ENCODE measurements around the gene PPP1R15B.

Gene PPP1R15B

DNA sequence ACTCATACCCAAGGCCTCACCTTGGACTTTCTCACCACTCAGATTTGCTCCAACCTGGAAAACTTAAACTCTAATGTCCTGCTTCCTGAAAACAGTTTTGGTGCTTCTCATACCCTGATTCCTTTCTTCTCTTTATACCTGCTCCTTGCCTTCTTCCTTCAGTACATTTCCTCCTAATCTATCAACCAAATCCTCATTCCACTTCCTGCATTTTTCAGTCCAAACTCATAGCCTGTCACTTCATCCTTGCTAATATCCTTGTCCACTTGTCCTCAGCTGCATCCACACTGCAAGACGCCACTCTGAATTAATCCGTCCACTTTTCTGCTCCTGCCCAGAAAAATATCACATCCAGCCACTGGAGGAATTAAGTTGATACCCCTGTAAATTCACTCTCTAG, 25.9 kb downstream of the PPP1R15B start:
- ChIA-PET POLR2A (interaction anchor here (0.6 kb wide), 1 partner anchor 22 kb away, joined by 3 read pairs; no protein-coding TSS in a partner anchor), CTCF (interaction anchor here (1.6 to 6.8 kb wide), 3 partner anchors 8 to 22 kb away, joined by 4 to 60 read pairs (median 5); no protein-coding TSS in a partner anchor)
- DNase-seq (ENCODE audit: extremely low spot score) = no peak
- TF ChIP-seq, protein P1, sequence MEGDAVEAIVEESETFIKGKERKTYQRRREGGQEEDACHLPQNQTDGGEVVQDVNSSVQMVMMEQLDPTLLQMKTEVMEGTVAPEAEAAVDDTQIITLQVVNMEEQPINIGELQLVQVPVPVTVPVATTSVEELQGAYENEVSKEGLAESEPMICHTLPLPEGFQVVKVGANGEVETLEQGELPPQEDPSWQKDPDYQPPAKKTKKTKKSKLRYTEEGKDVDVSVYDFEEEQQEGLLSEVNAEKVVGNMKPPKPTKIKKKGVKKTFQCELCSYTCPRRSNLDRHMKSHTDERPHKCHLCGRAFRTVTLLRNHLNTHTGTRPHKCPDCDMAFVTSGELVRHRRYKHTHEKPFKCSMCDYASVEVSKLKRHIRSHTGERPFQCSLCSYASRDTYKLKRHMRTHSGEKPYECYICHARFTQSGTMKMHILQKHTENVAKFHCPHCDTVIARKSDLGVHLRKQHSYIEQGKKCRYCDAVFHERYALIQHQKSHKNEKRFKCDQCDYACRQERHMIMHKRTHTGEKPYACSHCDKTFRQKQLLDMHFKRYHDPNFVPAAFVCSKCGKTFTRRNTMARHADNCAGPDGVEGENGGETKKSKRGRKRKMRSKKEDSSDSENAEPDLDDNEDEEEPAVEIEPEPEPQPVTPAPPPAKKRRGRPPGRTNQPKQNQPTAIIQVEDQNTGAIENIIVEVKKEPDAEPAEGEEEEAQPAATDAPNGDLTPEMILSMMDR (IDR thresholded peaks at IDR 0.05; ENCODE audit: control extremely low read depth, extremely low read depth, low read depth, missing control alignments) = no peak

GRCh38 chr1:204384636-204385352, 26.8 kb downstream of the PPP1R15B start:
- ChIA-PET CTCF (interaction anchor here (0.9 to 6.8 kb wide), 2 partner anchors 9 to 13 kb away, joined by 3 to 60 read pairs; no protein-coding TSS in a partner anchor), POLR2A (no interaction called here)
- TF ChIP-seq, protein P1 (IDR thresholded peaks at IDR 0.05; ENCODE audit: control extremely low read depth, extremely low read depth, low read depth, missing control alignments) = no peak
- DNase-seq (ENCODE audit: extremely low spot score) = no peak

DNA sequence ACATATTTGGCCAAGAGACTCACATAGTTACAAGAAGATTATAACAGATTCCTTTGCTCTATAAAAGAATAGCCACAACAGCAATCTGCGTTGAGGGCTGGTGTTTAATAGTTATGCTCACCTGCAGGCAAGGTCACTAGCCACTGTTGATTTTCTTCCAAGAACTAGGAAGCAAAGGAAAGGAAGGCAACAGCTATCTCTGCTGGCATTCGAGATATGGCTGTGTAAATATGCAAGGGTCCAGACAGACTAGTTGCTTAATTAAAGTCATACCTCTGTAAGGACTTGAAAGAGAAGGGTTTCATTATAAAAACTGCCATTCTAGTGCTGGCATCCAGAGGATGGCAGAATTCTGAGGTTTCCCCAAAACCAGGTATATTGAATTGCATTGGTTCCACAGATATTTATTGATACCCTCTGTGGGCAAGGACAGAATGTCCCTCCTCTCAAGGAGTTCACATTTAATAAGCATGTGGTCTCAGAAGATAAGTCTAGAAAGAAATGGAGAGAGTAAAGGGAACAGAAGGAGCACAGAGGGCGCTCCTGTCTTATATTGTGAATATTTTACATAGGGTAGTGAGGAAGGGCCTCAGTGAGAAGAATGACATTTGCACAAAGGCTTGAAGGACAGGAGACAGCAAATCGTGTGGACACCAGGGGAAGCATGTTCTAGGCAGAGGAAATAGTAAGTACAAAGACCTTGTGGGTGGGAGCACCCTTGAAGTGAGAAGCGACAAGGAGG, 28.3 kb downstream of the PPP1R15B start:
- POLR2A ChIA-PET = no interaction called here
- TF ChIP-seq, protein P1 (IDR thresholded peaks at IDR 0.05; ENCODE audit: control extremely low read depth, extremely low read depth, low read depth, missing control alignments) = no peak
- DNase-seq (ENCODE audit: extremely low spot score) = no peak
- CTCF ChIA-PET = interaction anchor here (0.8 to 6.4 kb wide), 4 partner anchors 12 to 182 kb away, joined by 3 to 59 read pairs (median 9); no protein-coding TSS in a partner anchor

DNA sequence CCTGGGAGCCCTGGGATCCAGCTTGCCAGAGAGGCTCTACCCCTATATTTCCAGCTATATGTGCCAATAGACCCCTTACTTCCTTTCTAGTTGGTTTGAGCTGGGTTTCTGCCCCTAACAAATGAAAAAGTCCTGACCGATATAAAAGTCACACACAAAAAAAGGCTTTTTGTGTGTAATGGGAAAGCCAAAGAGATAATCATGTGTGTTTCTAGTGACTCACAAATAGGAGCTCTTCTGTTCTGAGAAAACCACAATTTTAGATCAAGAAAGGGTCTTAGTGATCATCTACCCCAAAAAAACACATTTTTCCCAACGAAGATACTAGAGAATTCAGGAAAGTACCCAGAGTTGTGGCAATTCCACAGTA, 28.9 kb downstream of the PPP1R15B start:
- ChIA-PET CTCF (interaction anchor here (0.8 to 6.4 kb wide), 5 partner anchors 12 to 183 kb away, joined by 3 to 59 read pairs (median 14); no protein-coding TSS in a partner anchor), POLR2A (interaction anchor here (1.1 kb wide), 1 partner anchor 16 kb away, joined by 4 read pairs; no protein-coding TSS in a partner anchor)
- TF ChIP-seq, protein P1 (IDR thresholded peaks at IDR 0.05; ENCODE audit: control extremely low read depth, extremely low read depth, low read depth, missing control alignments) = no peak
- DNase-seq (ENCODE audit: extremely low spot score) = no peak

GRCh38 chr1:204380293-204380831, 31.3 kb downstream of the PPP1R15B start:
- TF ChIP-seq, protein P1 (IDR thresholded peaks at IDR 0.05; ENCODE audit: control extremely low read depth, extremely low read depth, low read depth, missing control alignments) = no peak
- POLR2A ChIA-PET = no interaction called here
- CTCF ChIA-PET = interaction anchor here (1.0 to 6.4 kb wide), 6 partner anchors 11 to 219 kb away, joined by 3 to 59 read pairs (median 10); no protein-coding TSS in a partner anchor
- DNase-seq (ENCODE audit: extremely low spot score) = no peak

Data from GM10248 (cell line).